Natural killer cell (primary cell): ENCODE results near the gene SRSF2. TPM values are rescaled to one million over a fixed set of nuclear protein-coding genes. Genes with fewer than 3 reads are reported as not detected.

Experiments
- ATAC-seq, 3 donors: fragments of 150-1000 bp in 2 of 3; fragments of 200-7000 bp in 1 of 3; cut with Tn5 transposase; 1 replicate in 1 of 3; 2 replicates in 2 of 3; pipeline ENCODE4 v1.10.0; 2021; ENCODE audit warnings: mild to moderate bottlenecking in 2 of 3, moderate library complexity in 2 of 3
- DNase-seq, 2 donors: peaks; one replicate each; pipeline versions ENCODE4 v3.0.0 to v3.0.0-alpha.2; 2013 to 2021; ENCODE audit warnings: mixed read lengths in 1 of 2
- H3K27ac ChIP-seq: one replicate; pipeline ENCODE4 v1.5.1; 2013; ENCODE audit warnings: mild to moderate bottlenecking, low read length
- H3K27me3 ChIP-seq: one replicate; pipeline ENCODE4 v1.6.1; 2013; ENCODE audit warnings: low read length; ENCODE audit not compliant: control insufficient read depth, insufficient read depth
- H3K36me3 ChIP-seq: one replicate; pipeline ENCODE4 v1.6.1; 2013; ENCODE audit warnings: low read length; ENCODE audit not compliant: control insufficient read depth, insufficient read depth
- H3K4me1 ChIP-seq: one replicate; pipeline ENCODE4 v1.6.1; 2013; ENCODE audit warnings: low read length; ENCODE audit not compliant: control insufficient read depth, insufficient read depth
- H3K4me3 ChIP-seq: one replicate; pipeline ENCODE4 v1.5.1; 2013; ENCODE audit warnings: low read length
- H3K9me3 ChIP-seq: one replicate; pipeline ENCODE4 v1.6.1; 2013; ENCODE audit warnings: low read length; ENCODE audit not compliant: control insufficient read depth, insufficient read depth
- H3K27ac Mint-ChIP-seq, 2 donors: one replicate each; pipeline ENCODE4 v1.8.0; 2022; ENCODE audit warnings: mild to moderate bottlenecking in 2 of 2, mixed read lengths in 2 of 2, moderate library complexity in 1 of 2
- H3K27me3 Mint-ChIP-seq, 2 donors: one replicate each; pipeline ENCODE4 v1.8.0; 2022; ENCODE audit warnings: low read depth in 2 of 2, mixed read lengths in 2 of 2
- H3K36me3 Mint-ChIP-seq: one replicate; pipeline ENCODE4 v1.8.0; 2022; ENCODE audit warnings: mixed read lengths
- H3K4me1 Mint-ChIP-seq, 2 donors: one replicate each; pipeline ENCODE4 v1.8.0; 2022; ENCODE audit warnings: mixed read lengths in 2 of 2
- H3K4me3 Mint-ChIP-seq: one replicate; pipeline ENCODE4 v1.8.0; 2022; ENCODE audit warnings: mild to moderate bottlenecking, moderate library complexity, mixed read lengths
- H3K9me3 Mint-ChIP-seq, 2 donors: one replicate each; pipeline ENCODE4 v1.8.0; 2022; ENCODE audit warnings: mixed read lengths in 2 of 2
- CTCF ChIP-seq: fragments of 200-600 bp; IDR thresholded peaks from one replicate; pipeline ENCODE4 v1.8.0; 2022; ENCODE audit warnings: antibody characterized with exemption
- WGBS: methylation state at CpG from one replicate; pipeline ENCODE4 v1.1.7; 2013; ENCODE audit warnings: missing lambda C conversion rate; ENCODE audit not compliant: insufficient coverage; 5-methylcytosine and 5-hydroxymethylcytosine counted together
- intact Hi-C: fragments of 100-400 bp; cut with micrococcal nuclease; formaldehyde crosslinking; loops from one replicate; pipeline ENCODE4 v1.14.2; 2022
- total RNA-seq, 4 donors: library from RNA; stranded (reverse); fragments of 120-200 nt in 1 of 4; gene quantifications; one replicate each; pipeline versions ENCODE4 v1.2.3 to v1.2.4, GENCODE V29; 2013 to 2022

SRSF2 gene
- total RNA-seq, 3 donors from 2014 or later (not counting 1 experiment from before 2014, with no cell fraction given) = 402 to 548 (median 503) TPM

DNA sequence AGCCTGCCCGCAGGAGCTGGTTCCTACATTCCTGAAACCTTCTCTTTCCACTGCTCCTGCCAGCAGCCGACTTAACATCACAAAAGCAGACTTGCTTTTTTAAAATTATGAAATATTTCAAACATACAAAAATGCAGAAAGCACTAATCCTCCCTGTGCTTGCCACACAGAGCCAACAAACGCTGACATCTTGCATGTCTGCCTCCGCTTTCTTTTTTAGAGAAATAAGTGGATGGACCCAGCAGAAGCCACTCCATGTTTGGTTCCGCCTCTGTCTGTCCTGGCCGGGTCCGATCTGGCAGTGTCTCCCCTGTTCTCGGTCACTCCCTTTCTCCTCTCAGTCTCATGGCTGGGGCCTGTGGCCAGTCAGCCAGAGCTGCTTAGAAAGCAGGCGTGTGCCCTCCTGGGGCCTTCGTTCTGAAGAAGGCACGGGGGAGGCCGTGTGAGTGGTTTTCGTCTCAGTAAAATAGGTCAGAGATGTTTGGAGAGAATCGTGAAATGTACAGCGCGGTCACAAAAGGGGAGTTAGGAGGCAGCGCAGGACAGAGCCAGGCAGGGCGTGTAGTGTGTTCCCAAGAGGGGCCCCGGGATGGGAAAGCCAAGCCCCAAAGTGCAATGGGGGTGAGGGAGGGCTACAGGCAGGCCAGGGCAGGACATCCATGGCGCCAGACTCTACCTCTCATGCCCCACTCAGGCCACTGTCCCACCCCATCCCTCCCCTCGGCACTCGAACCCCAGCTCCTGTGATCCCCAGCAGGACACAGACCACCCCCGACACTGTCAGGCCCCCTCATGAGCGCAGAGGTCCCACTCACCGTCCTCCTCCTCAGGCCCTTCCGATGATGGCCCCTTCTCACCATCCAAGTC lies 49.6 kb downstream of the SRSF2 start:
- no peak overlapping the region for H3K27ac Mint-ChIP-seq
- Histone ChIP-seq H3K4me1 (peaks cover 12% of the 10 kb centered on the region), H3K27me3 (no peaks in the 10 kb centered on the region), H3K4me3 (no peak overlapping the region), H3K27ac (no peak overlapping the region), H3K9me3 (no peaks in the 10 kb centered on the region), H3K36me3 (peaks cover 2% of the 10 kb centered on the region)
- DNase-seq (no peak), ATAC-seq (no peak)
- no peaks in the 10 kb centered on the region for H3K9me3 Mint-ChIP-seq
- WGBS = 84% methylated on average over 26 of the region's 26 CpGs
- H3K36me3 Mint-ChIP-seq = no peaks in the 10 kb centered on the region
- TF ChIP-seq CTCF = no peak
- H3K4me3 Mint-ChIP-seq = no peak overlapping the region
- H3K27me3 Mint-ChIP-seq = no peaks in the 10 kb centered on the region
- peaks cover 1% of the 10 kb centered on the region in 2 donors for H3K4me1 Mint-ChIP-seq
- intact Hi-C loops = no loop called here

DNA sequence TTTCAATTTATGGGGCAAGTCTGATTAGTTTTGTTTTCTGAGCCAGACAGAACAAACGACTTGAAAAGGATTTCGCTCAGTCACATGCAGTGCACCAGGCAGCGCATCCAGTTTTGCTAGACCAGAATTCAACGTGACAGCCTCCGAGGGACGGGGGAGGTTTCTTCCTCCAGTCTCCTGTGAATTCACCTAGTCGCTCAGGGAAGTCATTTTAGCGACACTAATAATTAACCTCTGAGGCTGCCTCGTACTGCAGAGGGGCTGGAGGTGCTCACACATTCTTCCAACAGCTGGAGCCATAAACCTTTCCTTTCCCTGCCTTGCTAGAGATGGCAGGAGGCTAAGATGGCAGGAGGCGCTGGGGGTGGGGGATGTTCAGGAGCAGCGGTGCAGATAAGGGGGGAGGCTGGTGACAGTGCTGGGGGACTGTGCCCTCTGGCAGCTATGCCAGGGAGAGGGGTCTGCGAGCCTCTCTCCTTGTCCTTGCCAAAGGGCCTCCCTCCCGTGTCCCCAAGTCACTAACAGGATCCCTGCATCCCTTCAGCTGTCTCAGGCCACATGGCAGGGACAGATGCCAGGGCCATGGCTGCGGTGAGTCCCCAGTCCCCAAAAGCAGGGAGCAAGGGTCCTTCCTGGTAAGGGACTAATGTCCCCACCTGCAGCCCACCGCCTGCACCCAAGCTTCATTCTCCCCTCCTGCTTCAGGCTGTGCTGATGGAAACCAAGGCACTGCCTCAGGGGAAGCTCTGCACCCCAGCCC lies 50.4 kb downstream of the SRSF2 start:
- WGBS = 93% methylated on average over 15 of the region's 15 CpGs
- intact Hi-C loops = no loop called here
- DNase-seq (no peak), ATAC-seq (no peak)
- Histone ChIP-seq H3K4me3 (no peak overlapping the region), H3K36me3 (peaks cover 2% of the 10 kb centered on the region), H3K9me3 (no peaks in the 10 kb centered on the region), H3K27ac (no peak overlapping the region), H3K27me3 (no peaks in the 10 kb centered on the region), H3K4me1 (peaks cover 20% of the 10 kb centered on the region)
- no peaks in the 10 kb centered on the region for H3K9me3 Mint-ChIP-seq
- no peak for TF ChIP-seq CTCF
- peaks cover 9 to 10% of the 10 kb centered on the region in 2 donors for H3K4me1 Mint-ChIP-seq
- no peaks in the 10 kb centered on the region for H3K27me3 Mint-ChIP-seq
- H3K36me3 Mint-ChIP-seq = no peaks in the 10 kb centered on the region
- H3K4me3 Mint-ChIP-seq = no peak overlapping the region
- H3K27ac Mint-ChIP-seq = no peak overlapping the region

- H3K4me1 ChIP-seq = peaks cover 29% of the 10 kb centered on the region
- H3K4me3 Mint-ChIP-seq = no peak overlapping the region
- H3K9me3 Mint-ChIP-seq = no peaks in the 10 kb centered on the region
- H3K4me3 ChIP-seq = no peak overlapping the region
- no peak overlapping the region for H3K27ac ChIP-seq
- H3K27me3 Mint-ChIP-seq = no peaks in the 10 kb centered on the region
- no peaks in the 10 kb centered on the region for H3K27me3 ChIP-seq
- 96% methylated on average over 8 of the region's 8 CpGs for WGBS
- H3K4me1 Mint-ChIP-seq = peaks cover 18% of the 10 kb centered on the region in 2 donors
- intact Hi-C loops = no loop called here
- H3K36me3 ChIP-seq = peaks cover 2% of the 10 kb centered on the region
- H3K27ac Mint-ChIP-seq = no peak overlapping the region
- TF ChIP-seq CTCF = no peak
- ATAC-seq (no peak), DNase-seq (no peak)
- no peaks in the 10 kb centered on the region for H3K36me3 Mint-ChIP-seq
- no peaks in the 10 kb centered on the region for H3K9me3 ChIP-seq
Observed at GRCh38 chr17:76685846-76686245, 51.3 kb downstream of the SRSF2 start.
